Thyroid gland (tissue), 4 donors: Measurements from ENCODE around the gene ARL16.

Source experiments
- CTCF ChIP-seq, 6 experiments: fragments of 200-600 bp in 3 of 6; fragments of 450-650 bp in 3 of 6; sonication (generic) in 3 of 6; IDR thresholded peaks; one replicate each; pipeline ENCODE4 v1.5.1; 2016 to 2019; ENCODE audit warnings: antibody characterized with exemption in 6 of 6, mild to moderate bottlenecking in 2 of 6, inconsistent platforms in 1 of 6, moderate library complexity in 1 of 6
- POLR2A ChIP-seq, 2 donors: fragments of 450-650 bp; IDR thresholded peaks; one replicate each; pipeline ENCODE4 v1.6.1; 2017; ENCODE audit warnings: antibody characterized with exemption in 2 of 2, mild to moderate bottlenecking in 2 of 2, moderate library complexity in 1 of 2

GRCh38 chr17:81644496-81644895 is 39.1 kb downstream of the ARL16 start:
- no peak for TF ChIP-seq CTCF (IDR thresholded peaks at IDR 0.05)
- no peak for TF ChIP-seq POLR2A (IDR thresholded peaks at IDR 0.05)
